ENCODE measurements around the gene PLA2G3. TPM values are rescaled to one million over a fixed set of nuclear protein-coding genes. Genes with fewer than 3 reads are reported as not detected.

PLA2G3 gene
- total RNA-seq, 1 experiment from 2014 or later, result 18.3 TPM

DNA sequence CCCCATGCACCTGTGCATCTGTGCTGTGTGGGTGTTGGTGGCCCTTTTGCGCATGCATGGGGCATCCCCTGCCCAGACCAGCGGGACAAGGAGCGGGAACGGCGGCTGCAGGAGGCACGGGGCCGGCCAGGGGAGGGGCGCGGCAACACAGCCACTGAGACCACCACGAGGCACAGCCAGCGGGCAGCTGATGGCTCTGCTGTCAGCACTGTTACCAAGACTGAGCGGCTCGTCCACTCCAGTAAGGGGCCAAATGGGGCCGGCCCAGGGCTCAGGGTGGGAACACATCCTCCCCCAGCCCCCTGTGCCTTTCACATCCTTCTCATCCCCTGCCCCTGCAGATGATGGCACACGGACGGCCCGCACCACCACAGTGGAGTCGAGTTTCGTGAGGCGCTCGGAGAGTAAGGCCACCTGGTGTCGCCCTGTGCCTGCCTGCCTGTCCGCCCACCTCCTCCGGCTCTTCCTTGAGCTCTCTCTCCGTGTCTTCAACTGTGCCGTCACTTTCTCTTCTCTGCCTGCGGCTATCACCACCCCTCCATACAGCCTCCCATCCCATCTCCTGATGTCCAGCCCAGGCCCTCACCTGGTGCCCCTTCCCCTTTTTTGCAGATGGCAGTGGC is 43.5 kb downstream of the PLA2G3 start:
- Mint-ChIP-seq H3K4me3 (no peak overlapping the region), H3K9me3 (no peaks in the 10 kb centered on the region), H3K4me1 (peaks cover 17% of the 10 kb centered on the region), H3K27ac (no peak overlapping the region), H3K27me3 (ENCODE audit: low read depth) (peaks cover 4% of the 10 kb centered on the region; the same call in 1 of the 2 replicates), H3K36me3 (no peaks in the 10 kb centered on the region; the same call in 1 of the 2 replicates)
- TF ChIP-seq, protein P1, sequence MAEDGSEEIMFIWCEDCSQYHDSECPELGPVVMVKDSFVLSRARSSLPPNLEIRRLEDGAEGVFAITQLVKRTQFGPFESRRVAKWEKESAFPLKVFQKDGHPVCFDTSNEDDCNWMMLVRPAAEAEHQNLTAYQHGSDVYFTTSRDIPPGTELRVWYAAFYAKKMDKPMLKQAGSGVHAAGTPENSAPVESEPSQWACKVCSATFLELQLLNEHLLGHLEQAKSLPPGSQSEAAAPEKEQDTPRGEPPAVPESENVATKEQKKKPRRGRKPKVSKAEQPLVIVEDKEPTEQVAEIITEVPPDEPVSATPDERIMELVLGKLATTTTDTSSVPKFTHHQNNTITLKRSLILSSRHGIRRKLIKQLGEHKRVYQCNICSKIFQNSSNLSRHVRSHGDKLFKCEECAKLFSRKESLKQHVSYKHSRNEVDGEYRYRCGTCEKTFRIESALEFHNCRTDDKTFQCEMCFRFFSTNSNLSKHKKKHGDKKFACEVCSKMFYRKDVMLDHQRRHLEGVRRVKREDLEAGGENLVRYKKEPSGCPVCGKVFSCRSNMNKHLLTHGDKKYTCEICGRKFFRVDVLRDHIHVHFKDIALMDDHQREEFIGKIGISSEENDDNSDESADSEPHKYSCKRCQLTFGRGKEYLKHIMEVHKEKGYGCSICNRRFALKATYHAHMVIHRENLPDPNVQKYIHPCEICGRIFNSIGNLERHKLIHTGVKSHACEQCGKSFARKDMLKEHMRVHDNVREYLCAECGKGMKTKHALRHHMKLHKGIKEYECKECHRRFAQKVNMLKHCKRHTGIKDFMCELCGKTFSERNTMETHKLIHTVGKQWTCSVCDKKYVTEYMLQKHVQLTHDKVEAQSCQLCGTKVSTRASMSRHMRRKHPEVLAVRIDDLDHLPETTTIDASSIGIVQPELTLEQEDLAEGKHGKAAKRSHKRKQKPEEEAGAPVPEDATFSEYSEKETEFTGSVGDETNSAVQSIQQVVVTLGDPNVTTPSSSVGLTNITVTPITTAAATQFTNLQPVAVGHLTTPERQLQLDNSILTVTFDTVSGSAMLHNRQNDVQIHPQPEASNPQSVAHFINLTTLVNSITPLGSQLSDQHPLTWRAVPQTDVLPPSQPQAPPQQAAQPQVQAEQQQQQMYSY (CRISPR knock-in tag; IDR thresholded peaks at IDR 0.05), result peak; percentile 86
- TF ChIP-seq, protein P2, sequence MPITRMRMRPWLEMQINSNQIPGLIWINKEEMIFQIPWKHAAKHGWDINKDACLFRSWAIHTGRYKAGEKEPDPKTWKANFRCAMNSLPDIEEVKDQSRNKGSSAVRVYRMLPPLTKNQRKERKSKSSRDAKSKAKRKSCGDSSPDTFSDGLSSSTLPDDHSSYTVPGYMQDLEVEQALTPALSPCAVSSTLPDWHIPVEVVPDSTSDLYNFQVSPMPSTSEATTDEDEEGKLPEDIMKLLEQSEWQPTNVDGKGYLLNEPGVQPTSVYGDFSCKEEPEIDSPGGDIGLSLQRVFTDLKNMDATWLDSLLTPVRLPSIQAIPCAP (CRISPR knock-in tag; IDR thresholded peaks at IDR 0.05), result 0 out of 2 replicates have a peak, but pooled peaks have one; percentile 33
- TF ChIP-seq EMX1 (CRISPR knock-in tag; IDR thresholded peaks at IDR 0.05), result no peak
- DNase-seq (ENCODE audit: low spot score) (peak; percentile 46), ATAC-seq (peak; percentile 48)
- CTCF ChIA-PET, result interaction anchor here (0.6 to 21.8 kb wide), 17 partner anchors 9 to 216 kb away, joined by 3 to 363 read pairs (median 5); partner anchors contain the start of genes MORC2, PIK3IP1, RNF185 and SELENOM
- POLR2A ChIA-PET, result interaction anchor here (4.0 kb wide), 1 partner anchor 12 kb away, joined by 19 read pairs; no protein-coding TSS in a partner anchor

DNA sequence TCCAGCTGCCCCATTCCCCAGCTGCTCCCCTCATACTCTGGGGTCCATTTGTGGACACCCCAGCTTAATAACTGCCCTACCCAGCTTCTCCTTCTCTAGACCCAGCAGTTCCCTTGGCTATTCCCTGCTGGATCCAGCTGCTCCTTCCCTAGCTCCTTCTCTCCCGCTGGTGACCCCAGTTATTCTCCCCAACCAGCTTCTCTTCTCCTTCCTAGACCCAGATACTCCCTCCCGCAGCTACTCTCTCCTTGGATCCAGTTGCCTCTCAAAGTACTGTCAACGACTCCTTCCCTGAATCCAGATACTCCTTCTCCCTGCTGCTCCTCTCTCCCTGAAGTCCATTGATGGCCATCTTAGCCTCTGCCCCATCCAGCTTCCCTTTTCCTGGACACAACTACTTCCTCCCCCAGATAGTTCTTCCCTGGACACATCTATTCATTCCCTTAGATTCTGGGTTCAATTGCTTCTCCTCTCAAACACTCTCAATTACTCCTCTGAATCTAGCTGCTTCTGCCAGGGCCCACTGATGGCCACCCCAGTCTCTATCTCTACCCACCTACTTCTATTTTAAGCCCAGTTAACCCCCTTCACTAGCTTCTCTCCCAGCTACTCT is 44.6 kb downstream of the PLA2G3 start:
- no peaks in the 10 kb centered on the region for H3K9me3 Mint-ChIP-seq
- no peak for ATAC-seq
- TF ChIP-seq GTF2I (CRISPR knock-in tag; conservative IDR thresholded peaks at IDR 0.05) (no peak), FOXP1 (CRISPR knock-in tag; IDR thresholded peaks at IDR 0.05; ENCODE audit: borderline replicate concordance) (no peak), CREM (CRISPR knock-in tag; IDR thresholded peaks at IDR 0.05) (no peak), NFE2L1 (CRISPR knock-in tag; IDR thresholded peaks at IDR 0.05) (no peak)
- TF ChIP-seq, protein P3, sequence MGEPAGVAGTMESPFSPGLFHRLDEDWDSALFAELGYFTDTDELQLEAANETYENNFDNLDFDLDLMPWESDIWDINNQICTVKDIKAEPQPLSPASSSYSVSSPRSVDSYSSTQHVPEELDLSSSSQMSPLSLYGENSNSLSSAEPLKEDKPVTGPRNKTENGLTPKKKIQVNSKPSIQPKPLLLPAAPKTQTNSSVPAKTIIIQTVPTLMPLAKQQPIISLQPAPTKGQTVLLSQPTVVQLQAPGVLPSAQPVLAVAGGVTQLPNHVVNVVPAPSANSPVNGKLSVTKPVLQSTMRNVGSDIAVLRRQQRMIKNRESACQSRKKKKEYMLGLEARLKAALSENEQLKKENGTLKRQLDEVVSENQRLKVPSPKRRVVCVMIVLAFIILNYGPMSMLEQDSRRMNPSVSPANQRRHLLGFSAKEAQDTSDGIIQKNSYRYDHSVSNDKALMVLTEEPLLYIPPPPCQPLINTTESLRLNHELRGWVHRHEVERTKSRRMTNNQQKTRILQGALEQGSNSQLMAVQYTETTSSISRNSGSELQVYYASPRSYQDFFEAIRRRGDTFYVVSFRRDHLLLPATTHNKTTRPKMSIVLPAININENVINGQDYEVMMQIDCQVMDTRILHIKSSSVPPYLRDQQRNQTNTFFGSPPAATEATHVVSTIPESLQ (CRISPR knock-in tag; IDR thresholded peaks at IDR 0.05), result no peak
- TF ChIP-seq, protein P4, sequence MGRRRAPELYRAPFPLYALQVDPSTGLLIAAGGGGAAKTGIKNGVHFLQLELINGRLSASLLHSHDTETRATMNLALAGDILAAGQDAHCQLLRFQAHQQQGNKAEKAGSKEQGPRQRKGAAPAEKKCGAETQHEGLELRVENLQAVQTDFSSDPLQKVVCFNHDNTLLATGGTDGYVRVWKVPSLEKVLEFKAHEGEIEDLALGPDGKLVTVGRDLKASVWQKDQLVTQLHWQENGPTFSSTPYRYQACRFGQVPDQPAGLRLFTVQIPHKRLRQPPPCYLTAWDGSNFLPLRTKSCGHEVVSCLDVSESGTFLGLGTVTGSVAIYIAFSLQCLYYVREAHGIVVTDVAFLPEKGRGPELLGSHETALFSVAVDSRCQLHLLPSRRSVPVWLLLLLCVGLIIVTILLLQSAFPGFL (CRISPR knock-in tag; IDR thresholded peaks at IDR 0.05; ENCODE audit: borderline replicate concordance), result no peak
- DNase-seq (ENCODE audit: low spot score), result no peak
- no peak overlapping the region for H3K4me3 Mint-ChIP-seq
- no peaks in the 10 kb centered on the region for H3K36me3 Mint-ChIP-seq
- CTCF ChIA-PET, result interaction anchor here (0.6 to 21.8 kb wide), 10 partner anchors 9 to 369 kb away, joined by 3 to 363 read pairs (median 7); partner anchors contain the start of genes MORC2, PIK3IP1, SELENOM and SMTN
- H3K27ac Mint-ChIP-seq, result no peak overlapping the region
- peaks cover 17% of the 10 kb centered on the region for H3K4me1 Mint-ChIP-seq
- POLR2A ChIA-PET, result interaction anchor here (4.0 kb wide), 1 partner anchor 11 kb away, joined by 19 read pairs; no protein-coding TSS in a partner anchor
- H3K27me3 Mint-ChIP-seq (ENCODE audit: low read depth), result 0 out of 2 replicates have a peak, but pooled peaks cover 2% of the 10 kb centered on the region

DNA sequence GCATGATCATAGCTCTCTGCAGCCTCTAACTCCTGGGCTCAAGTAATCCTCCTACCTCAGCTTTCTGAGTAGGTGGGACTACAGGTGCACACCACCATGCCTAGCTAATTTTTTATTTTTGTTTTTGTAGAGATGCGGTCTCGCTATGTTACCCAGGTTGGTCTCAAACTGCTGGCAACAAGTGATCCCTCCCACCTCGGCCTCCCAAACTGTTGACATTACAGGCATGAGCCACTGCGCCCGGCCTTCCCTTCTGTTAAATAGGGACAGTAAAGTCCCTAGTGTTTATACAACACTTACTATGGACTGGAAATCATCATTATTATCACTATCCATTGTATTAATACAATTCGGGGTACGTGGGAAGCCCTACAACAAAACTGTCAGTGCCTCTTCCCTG is 45.6 kb downstream of the PLA2G3 start:
- Mint-ChIP-seq H3K27ac (no peak overlapping the region), H3K4me3 (no peak overlapping the region)
- POLR2A ChIA-PET, result interaction anchor here (1.0 kb wide), 1 partner anchor 46 kb away, joined by 5 read pairs; the partner anchor contains the start of gene PLA2G3

More for the DNA sequence above, 45.6 kb downstream of the PLA2G3 start:
- DNase-seq (ENCODE audit: low spot score) (no peak), ATAC-seq (no peak)
- CTCF ChIA-PET, result interaction anchor here (1.6 to 21.8 kb wide), 4 partner anchors 11 to 178 kb away, joined by 6 to 363 read pairs (median 28); partner anchors contain the start of genes MORC2, SELENOM and TUG1
- H3K9me3 Mint-ChIP-seq, result no peaks in the 10 kb centered on the region
- 0 out of 2 replicates have a peak, but pooled peaks cover 2% of the 10 kb centered on the region for H3K27me3 Mint-ChIP-seq (ENCODE audit: low read depth)
- H3K4me1 Mint-ChIP-seq, result peaks cover 17% of the 10 kb centered on the region
- TF ChIP-seq, protein P5, sequence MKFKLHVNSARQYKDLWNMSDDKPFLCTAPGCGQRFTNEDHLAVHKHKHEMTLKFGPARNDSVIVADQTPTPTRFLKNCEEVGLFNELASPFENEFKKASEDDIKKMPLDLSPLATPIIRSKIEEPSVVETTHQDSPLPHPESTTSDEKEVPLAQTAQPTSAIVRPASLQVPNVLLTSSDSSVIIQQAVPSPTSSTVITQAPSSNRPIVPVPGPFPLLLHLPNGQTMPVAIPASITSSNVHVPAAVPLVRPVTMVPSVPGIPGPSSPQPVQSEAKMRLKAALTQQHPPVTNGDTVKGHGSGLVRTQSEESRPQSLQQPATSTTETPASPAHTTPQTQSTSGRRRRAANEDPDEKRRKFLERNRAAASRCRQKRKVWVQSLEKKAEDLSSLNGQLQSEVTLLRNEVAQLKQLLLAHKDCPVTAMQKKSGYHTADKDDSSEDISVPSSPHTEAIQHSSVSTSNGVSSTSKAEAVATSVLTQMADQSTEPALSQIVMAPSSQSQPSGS (CRISPR knock-in tag; IDR thresholded peaks at IDR 0.05; ENCODE audit: borderline replicate concordance, low read depth), result no peak
- TF ChIP-seq, protein P6, sequence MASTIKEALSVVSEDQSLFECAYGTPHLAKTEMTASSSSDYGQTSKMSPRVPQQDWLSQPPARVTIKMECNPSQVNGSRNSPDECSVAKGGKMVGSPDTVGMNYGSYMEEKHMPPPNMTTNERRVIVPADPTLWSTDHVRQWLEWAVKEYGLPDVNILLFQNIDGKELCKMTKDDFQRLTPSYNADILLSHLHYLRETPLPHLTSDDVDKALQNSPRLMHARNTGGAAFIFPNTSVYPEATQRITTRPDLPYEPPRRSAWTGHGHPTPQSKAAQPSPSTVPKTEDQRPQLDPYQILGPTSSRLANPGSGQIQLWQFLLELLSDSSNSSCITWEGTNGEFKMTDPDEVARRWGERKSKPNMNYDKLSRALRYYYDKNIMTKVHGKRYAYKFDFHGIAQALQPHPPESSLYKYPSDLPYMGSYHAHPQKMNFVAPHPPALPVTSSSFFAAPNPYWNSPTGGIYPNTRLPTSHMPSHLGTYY (CRISPR knock-in tag; IDR thresholded peaks at IDR 0.05), result no peak
- no peaks in the 10 kb centered on the region for H3K36me3 Mint-ChIP-seq

Data from WTC11 (cell line).